MM.1S (cell line): ENCODE data around the gene TENM4.

Source experiments
- DNase-seq: peaks from one replicate; pipeline ENCODE4 v3.0.0-alpha.2; 2015
- H2AFZ ChIP-seq: fragments of 300-600 bp; sonication (generic); 2 replicates; pipeline ENCODE4 v1.6.0; 2016; ENCODE audit warnings: antibody characterized with exemption, low read length
- H3F3A ChIP-seq: fragments of 300-600 bp; sonication (generic); 2 replicates; pipeline ENCODE4 v1.6.1; 2016; ENCODE audit warnings: mild to moderate bottlenecking, antibody characterized with exemption, low read length, moderate library complexity, mixed read lengths; ENCODE audit not compliant: insufficient read depth
- H3K27ac ChIP-seq: fragments of 300-600 bp; sonication (generic); 2 replicates; pipeline ENCODE4 v1.5.1; 2016; ENCODE audit warnings: mild to moderate bottlenecking, low read length
- H3K27me3 ChIP-seq: fragments of 300-600 bp; sonication (generic); replicated peaks from 2 replicates; pipeline ENCODE4 v1.6.0; 2016; ENCODE audit warnings: low read length; ENCODE audit not compliant: insufficient read depth
- H3K36me3 ChIP-seq: fragments of 300-600 bp; sonication (generic); replicated peaks from 2 replicates; pipeline ENCODE4 v1.6.1; 2016; ENCODE audit warnings: mild to moderate bottlenecking, low read length, mixed read lengths; ENCODE audit not compliant: insufficient read depth
- H3K4me1 ChIP-seq: fragments of 300-600 bp; sonication (generic); 2 replicates; pipeline ENCODE4 v1.6.1; 2016; ENCODE audit warnings: low read length, mixed read lengths
- H3K4me2 ChIP-seq: fragments of 300-600 bp; sonication (generic); 2 replicates; pipeline ENCODE4 v1.6.0; 2016; ENCODE audit warnings: low read depth, low read length
- H3K4me3 ChIP-seq: fragments of 300-600 bp; sonication (generic); 2 replicates; pipeline ENCODE4 v1.5.1; 2016; ENCODE audit warnings: low read length, mixed read lengths
- H3K79me2 ChIP-seq: fragments of 300-600 bp; sonication (generic); 2 replicates; pipeline ENCODE4 v1.6.1; 2016; ENCODE audit warnings: mixed run types, low read length, mixed read lengths
- H3K9ac ChIP-seq: fragments of 300-600 bp; sonication (generic); 2 replicates; pipeline ENCODE4 v1.6.1; 2016; ENCODE audit warnings: low read length, mixed read lengths
- H3K9me2 ChIP-seq: fragments of 300-600 bp; sonication (generic); replicated peaks from 2 replicates; pipeline ENCODE4 v1.6.1; 2016; ENCODE audit warnings: mild to moderate bottlenecking, low read length, mixed read lengths; ENCODE audit not compliant: insufficient read depth
- H3K9me3 ChIP-seq: fragments of 300-600 bp; sonication (generic); replicated peaks from 2 replicates; pipeline ENCODE4 v1.6.1; 2016; ENCODE audit warnings: mild to moderate bottlenecking, low read length, mixed read lengths; ENCODE audit not compliant: insufficient read depth
- H4K20me1 ChIP-seq: fragments of 300-600 bp; sonication (generic); 2 replicates; pipeline ENCODE4 v1.6.1; 2016; ENCODE audit warnings: mild to moderate bottlenecking, low read length, moderate library complexity, mixed read lengths; ENCODE audit not compliant: insufficient read depth
- EZH2 ChIP-seq: fragments of 300-600 bp; sonication (generic); optimal IDR thresholded peaks from 2 replicates; pipeline ENCODE3; 2017; ENCODE audit warnings: low read depth, mild to moderate bottlenecking, antibody characterized with exemption, low read length, mixed read lengths
- EZH2phosphoT487 ChIP-seq: fragments of 300-600 bp; sonication (generic); IDR thresholded peaks from 2 replicates; pipeline ENCODE4 v1.6.1; 2018; ENCODE audit warnings: antibody characterized with exemption, low read length
- TF ChIP-seq, protein P1 (sequence below): fragments of 300-600 bp; sonication (generic); IDR thresholded peaks from 2 replicates; pipeline ENCODE4 v1.5.1; 2016; ENCODE audit warnings: antibody characterized with exemption, low read length, mixed read lengths

The TENM4 gene

DNA sequence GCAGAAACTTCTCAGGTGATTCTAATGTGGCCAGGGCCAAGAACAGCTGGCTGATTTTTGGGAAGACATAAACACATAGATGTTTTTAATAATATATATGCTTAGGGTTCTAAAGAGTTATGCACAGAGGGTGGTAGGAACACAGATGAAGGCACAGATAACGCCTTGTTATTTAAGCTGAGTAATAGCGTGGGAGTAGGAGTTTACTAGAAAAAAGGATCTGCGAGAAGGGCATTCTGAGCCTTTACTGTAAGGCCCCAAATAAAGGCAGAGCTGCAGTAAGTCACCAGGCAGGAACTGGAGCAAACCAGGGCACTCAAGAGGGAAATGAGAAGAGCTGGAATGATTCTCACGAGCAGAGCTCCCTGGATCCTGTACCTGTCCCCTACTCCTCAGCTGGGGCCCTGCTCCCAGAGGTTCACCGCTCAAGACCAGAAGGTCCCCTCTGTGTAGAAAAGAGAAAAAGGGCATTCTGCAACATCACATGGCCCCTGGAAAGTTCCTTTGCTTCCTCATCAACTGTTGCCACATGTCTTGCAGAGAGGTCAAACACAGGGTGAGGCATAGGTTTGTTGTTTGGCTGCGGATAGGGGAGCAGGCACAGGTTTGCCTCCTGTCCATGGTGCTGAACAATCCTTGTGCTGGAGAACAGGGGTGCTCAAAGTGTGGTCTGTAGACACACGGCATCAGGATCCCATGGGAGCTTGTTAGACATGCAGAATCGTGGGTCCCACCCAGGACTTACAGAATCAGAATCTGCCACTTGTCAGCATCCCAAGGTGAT is 125.7 kb downstream of the TENM4 start:
- H3K9me3 ChIP-seq, result no peaks in the 10 kb centered on the region
- TF ChIP-seq EZH2phosphoT487 (no peak), EZH2 (no peak)
- TF ChIP-seq, protein P1, sequence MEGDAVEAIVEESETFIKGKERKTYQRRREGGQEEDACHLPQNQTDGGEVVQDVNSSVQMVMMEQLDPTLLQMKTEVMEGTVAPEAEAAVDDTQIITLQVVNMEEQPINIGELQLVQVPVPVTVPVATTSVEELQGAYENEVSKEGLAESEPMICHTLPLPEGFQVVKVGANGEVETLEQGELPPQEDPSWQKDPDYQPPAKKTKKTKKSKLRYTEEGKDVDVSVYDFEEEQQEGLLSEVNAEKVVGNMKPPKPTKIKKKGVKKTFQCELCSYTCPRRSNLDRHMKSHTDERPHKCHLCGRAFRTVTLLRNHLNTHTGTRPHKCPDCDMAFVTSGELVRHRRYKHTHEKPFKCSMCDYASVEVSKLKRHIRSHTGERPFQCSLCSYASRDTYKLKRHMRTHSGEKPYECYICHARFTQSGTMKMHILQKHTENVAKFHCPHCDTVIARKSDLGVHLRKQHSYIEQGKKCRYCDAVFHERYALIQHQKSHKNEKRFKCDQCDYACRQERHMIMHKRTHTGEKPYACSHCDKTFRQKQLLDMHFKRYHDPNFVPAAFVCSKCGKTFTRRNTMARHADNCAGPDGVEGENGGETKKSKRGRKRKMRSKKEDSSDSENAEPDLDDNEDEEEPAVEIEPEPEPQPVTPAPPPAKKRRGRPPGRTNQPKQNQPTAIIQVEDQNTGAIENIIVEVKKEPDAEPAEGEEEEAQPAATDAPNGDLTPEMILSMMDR, result no peak
- no peaks in the 10 kb centered on the region for H3K79me2 ChIP-seq
- H4K20me1 ChIP-seq, result no peaks in the 10 kb centered on the region
- no peak overlapping the region for H3K9ac ChIP-seq
- DNase-seq, result peak; percentile 11
- H3K27ac ChIP-seq, result no peak overlapping the region
- no peaks in the 10 kb centered on the region for H3K4me1 ChIP-seq
- H2AFZ ChIP-seq, result no peak overlapping the region
- no peaks in the 10 kb centered on the region for H3K27me3 ChIP-seq
- H3K4me2 ChIP-seq, result no peak overlapping the region
- H3F3A ChIP-seq, result no peaks in the 10 kb centered on the region
- no peak overlapping the region for H3K4me3 ChIP-seq
- H3K9me2 ChIP-seq, result no peaks in the 10 kb centered on the region
- H3K36me3 ChIP-seq, result no peaks in the 10 kb centered on the region

DNA sequence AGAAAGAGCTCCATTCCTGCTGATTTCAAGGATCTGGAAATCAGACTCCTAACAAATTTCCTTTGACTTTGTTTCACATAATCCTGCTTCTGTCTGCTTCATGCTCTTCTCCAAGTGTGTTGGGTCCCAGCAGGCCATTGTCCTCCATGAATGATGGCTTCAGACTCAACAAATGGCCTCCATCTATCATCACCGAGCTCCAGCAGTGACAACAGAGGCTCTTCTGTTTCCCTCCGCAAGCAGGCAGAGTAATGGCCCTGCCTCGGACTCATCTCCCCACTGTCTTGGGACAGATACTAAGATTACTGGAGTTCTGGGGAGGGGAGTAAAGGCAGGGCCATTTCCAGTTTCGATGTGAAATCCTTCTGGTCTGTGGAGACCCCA is 127.3 kb downstream of the TENM4 start:
- Histone ChIP-seq H4K20me1 (no peaks in the 10 kb centered on the region), H2AFZ (no peak overlapping the region), H3K4me1 (no peaks in the 10 kb centered on the region), H3K79me2 (no peaks in the 10 kb centered on the region), H3F3A (no peaks in the 10 kb centered on the region), H3K36me3 (no peaks in the 10 kb centered on the region), H3K9ac (no peak overlapping the region), H3K4me3 (no peak overlapping the region), H3K27ac (no peak overlapping the region), H3K9me2 (no peaks in the 10 kb centered on the region), H3K27me3 (no peaks in the 10 kb centered on the region), H3K9me3 (no peaks in the 10 kb centered on the region), H3K4me2 (no peak overlapping the region)
- no peak for DNase-seq
- no peak for TF ChIP-seq EZH2phosphoT487
- no peak for TF ChIP-seq EZH2
- TF ChIP-seq, protein P1, result no peak

DNA sequence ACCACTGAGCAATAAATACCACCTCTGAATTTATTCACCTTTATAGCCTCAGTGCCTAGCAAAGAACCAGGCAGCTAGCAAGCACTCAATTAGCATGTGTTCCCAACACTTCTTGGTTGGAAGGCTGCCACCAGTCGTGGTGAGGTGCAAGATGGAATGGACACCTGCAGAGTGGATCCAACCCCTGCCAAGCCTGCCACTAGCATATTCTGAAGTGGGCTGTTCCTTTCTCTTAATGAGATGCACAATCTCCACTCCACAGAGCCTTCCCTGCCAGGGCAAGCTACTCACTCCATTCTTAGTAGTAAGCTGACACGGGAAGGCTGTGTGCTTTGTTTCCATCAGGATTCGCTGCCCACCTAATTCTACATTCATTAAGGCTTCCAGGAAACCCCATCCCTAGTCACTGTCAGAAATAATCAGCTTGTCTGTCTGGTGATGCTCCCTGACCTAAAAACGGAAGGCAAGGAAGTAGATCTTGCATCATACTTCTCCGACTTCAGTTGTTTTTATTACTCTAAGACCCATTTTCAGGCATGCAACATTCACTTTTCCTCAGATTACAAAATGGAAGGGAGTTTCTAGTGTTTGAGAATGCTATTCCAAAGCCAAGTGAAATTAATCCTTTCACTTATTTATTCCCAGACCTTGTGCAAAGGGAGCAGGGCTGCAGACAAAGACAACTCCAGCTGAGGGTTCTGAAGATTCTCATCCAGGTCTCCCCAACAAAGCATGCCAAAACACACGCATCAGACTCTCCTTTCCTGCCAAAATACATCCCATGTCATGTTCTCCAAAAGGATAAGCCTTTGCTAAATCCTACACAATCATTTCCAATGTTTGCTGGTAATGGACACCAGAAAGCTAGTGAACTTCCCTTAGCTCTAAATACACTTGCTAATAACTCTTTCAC is 128.0 kb downstream of the TENM4 start:
- H3K36me3 ChIP-seq, result no peaks in the 10 kb centered on the region
- DNase-seq, result no peak
- no peak overlapping the region for H3K4me2 ChIP-seq
- H3K4me3 ChIP-seq, result no peak overlapping the region
- H3K9me3 ChIP-seq, result no peaks in the 10 kb centered on the region
- no peaks in the 10 kb centered on the region for H3K27me3 ChIP-seq
- H3K79me2 ChIP-seq, result no peaks in the 10 kb centered on the region
- no peaks in the 10 kb centered on the region for H4K20me1 ChIP-seq
- H3K4me1 ChIP-seq, result no peaks in the 10 kb centered on the region
- H3K9me2 ChIP-seq, result no peaks in the 10 kb centered on the region
- TF ChIP-seq, protein P1, result no peak
- TF ChIP-seq EZH2phosphoT487 (no peak), EZH2 (no peak)
- H3K9ac ChIP-seq, result no peak overlapping the region
- no peaks in the 10 kb centered on the region for H3F3A ChIP-seq
- H3K27ac ChIP-seq, result no peak overlapping the region
- no peak overlapping the region for H2AFZ ChIP-seq
